Stomach (tissue), 4 donors: ENCODE results near the gene PLXNB1.

Experiments
- EP300 ChIP-seq: sonication (generic); formaldehyde crosslinking; IDR thresholded peaks from one replicate; pipeline ENCODE4 v1.6.1; 2017; ENCODE audit warnings: antibody characterized with exemption
- POLR2AphosphoS5 ChIP-seq, 3 donors: sonication (generic); formaldehyde crosslinking; IDR thresholded peaks; one replicate each; pipeline ENCODE4 v1.6.1; 2016; ENCODE audit warnings: antibody characterized with exemption in 3 of 3
- TF ChIP-seq, protein P1 (sequence below), 7 experiments: fragments of 450-650 bp in 4 of 7; fragments of 200-600 bp in 3 of 7; sonication (generic) in 3 of 7; IDR thresholded peaks; one replicate each; pipeline ENCODE4 v1.5.1; 2016 to 2019; ENCODE audit warnings: antibody characterized with exemption in 7 of 7, control low read depth in 2 of 7, mild to moderate bottlenecking in 1 of 7

DNA sequence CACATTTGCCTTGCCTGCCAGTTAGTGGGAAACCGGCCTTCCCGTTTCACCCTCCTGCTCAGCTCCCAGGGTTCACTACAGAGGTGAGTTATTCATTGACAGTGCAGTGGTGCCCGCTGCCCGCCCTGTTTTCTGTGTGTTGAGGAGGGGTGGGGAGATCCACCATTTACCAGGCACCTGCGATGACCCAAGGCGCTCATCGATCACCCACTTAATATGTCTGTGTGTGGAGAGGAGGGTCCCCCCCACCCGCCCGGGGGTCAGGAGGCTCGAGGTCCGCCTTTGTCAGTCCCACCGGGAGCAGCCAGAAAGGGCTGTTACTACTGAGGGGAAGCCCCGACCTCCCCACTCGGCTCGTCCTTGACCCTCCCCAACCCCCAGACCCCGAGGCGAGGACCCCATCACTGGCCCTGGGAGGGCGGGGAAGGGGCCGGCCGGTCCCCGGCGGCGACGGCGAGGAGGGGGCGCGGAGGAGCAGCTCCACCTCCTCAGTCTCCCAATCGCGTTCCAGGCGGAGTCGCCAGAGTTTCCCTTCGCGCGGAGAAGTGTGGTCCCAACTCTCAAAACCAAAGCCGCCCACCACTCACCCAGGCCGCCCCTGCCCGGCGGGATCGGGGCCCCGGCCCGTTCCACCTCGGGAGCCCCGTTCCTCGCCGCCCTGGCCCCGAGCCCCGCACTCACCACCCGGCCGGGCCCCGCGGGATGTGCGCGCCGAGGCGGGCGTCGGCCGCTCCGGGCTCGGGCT lies 1.1 kb downstream of the PLXNB1 start:
- TF ChIP-seq, protein P1, sequence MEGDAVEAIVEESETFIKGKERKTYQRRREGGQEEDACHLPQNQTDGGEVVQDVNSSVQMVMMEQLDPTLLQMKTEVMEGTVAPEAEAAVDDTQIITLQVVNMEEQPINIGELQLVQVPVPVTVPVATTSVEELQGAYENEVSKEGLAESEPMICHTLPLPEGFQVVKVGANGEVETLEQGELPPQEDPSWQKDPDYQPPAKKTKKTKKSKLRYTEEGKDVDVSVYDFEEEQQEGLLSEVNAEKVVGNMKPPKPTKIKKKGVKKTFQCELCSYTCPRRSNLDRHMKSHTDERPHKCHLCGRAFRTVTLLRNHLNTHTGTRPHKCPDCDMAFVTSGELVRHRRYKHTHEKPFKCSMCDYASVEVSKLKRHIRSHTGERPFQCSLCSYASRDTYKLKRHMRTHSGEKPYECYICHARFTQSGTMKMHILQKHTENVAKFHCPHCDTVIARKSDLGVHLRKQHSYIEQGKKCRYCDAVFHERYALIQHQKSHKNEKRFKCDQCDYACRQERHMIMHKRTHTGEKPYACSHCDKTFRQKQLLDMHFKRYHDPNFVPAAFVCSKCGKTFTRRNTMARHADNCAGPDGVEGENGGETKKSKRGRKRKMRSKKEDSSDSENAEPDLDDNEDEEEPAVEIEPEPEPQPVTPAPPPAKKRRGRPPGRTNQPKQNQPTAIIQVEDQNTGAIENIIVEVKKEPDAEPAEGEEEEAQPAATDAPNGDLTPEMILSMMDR (IDR thresholded peaks at IDR 0.05): no peak
- TF ChIP-seq EP300 (no peak), POLR2AphosphoS5 (IDR thresholded peaks at IDR 0.05) (peak in 2 of 3 donors; percentile 11 to 41)
